HepG2 (cell line): Measurements from ENCODE around the gene YIF1B. TPM values are rescaled to one million over a fixed set of nuclear protein-coding genes. Genes with fewer than 3 reads are reported as not detected.

ENCODE experiments used
- CTCF ChIP-seq: sonication (generic); formaldehyde crosslinking; IDR thresholded peaks from 2 replicates; pipeline ENCODE4 v1.5.0; 2020; ENCODE audit warnings: mild to moderate bottlenecking, missing genetic modification reagents, moderate library complexity
- DPF2 ChIP-seq: sonication (generic); formaldehyde crosslinking; IDR thresholded peaks from 2 replicates; pipeline ENCODE4 v1.4.0; 2020; ENCODE audit warnings: mild to moderate bottlenecking, low read depth, missing genetic modification reagents, borderline replicate concordance
- EED ChIP-seq: sonication (generic); formaldehyde crosslinking; IDR thresholded peaks from 2 replicates; pipeline ENCODE4 v1.5.0; 2020; ENCODE audit warnings: mild to moderate bottlenecking, missing genetic modification reagents
- GABPA ChIP-seq, 2 experiments: IDR thresholded peaks; 2 replicates each; pipeline ENCODE4 v1.6.1; 2011 to 2016; ENCODE audit warnings: low read depth in 2 of 2, low read length in 1 of 2, missing biosample characterization in 1 of 2, missing genetic modification characterization in 1 of 2
- JUNB ChIP-seq: sonication (generic); formaldehyde crosslinking; IDR thresholded peaks from 2 replicates; pipeline ENCODE4 v1.8.0; 2022; ENCODE audit warnings: missing genetic modification reagents, mild to moderate bottlenecking, borderline replicate concordance
- MAFF ChIP-seq: IDR thresholded peaks from 2 replicates; pipeline ENCODE4 v1.6.1; 2011; ENCODE audit warnings: low read depth, low read length, improper control_type of control experiment
- MXD4 ChIP-seq: IDR thresholded peaks from 2 replicates; pipeline ENCODE4 v1.6.1; 2016; ENCODE audit warnings: mild to moderate bottlenecking, missing biosample characterization, missing genetic modification reagents
- MYC ChIP-seq: sonication (generic); formaldehyde crosslinking; IDR thresholded peaks from 2 replicates; pipeline ENCODE4 v1.9.0; 2021; ENCODE audit warnings: missing genetic modification reagents, borderline replicate concordance
- RERE ChIP-seq: IDR thresholded peaks from 2 replicates; pipeline ENCODE4 v1.6.1; 2016; ENCODE audit warnings: low read depth, missing genetic modification reagents, missing compliant biosample characterization
- THAP7 ChIP-seq: sonication (generic); formaldehyde crosslinking; IDR thresholded peaks from 2 replicates; pipeline ENCODE4 v1.8.1; 2023; ENCODE audit warnings: mild to moderate bottlenecking, missing genetic modification reagents
- THAP9 ChIP-seq: sonication (generic); formaldehyde crosslinking; IDR thresholded peaks from 2 replicates; pipeline ENCODE4; 2020; ENCODE audit warnings: missing genetic modification reagents, mild to moderate bottlenecking, borderline replicate concordance
- TOPORS ChIP-seq: sonication (generic); formaldehyde crosslinking; IDR thresholded peaks from 2 replicates; pipeline ENCODE4 v1.8.0; 2023; ENCODE audit warnings: mild to moderate bottlenecking, missing genetic modification reagents
- ZFP82 ChIP-seq: sonication (generic); formaldehyde crosslinking; IDR thresholded peaks from 2 replicates; pipeline ENCODE4 v1.5.1; 2020; ENCODE audit warnings: mild to moderate bottlenecking, missing genetic modification reagents, borderline replicate concordance
- ZNF12 ChIP-seq: sonication (generic); formaldehyde crosslinking; IDR thresholded peaks from 2 replicates; pipeline ENCODE4 v1.5.0; 2020; ENCODE audit warnings: missing genetic modification reagents
- ZNF337 ChIP-seq: sonication (generic); formaldehyde crosslinking; IDR thresholded peaks from 2 replicates; pipeline ENCODE4 v1.5.1; 2020; ENCODE audit warnings: missing genetic modification reagents, low read depth, mild to moderate bottlenecking, borderline replicate concordance
- ZNF350 ChIP-seq: sonication (generic); formaldehyde crosslinking; IDR thresholded peaks from 2 replicates; pipeline ENCODE4 v1.4.0; 2020; ENCODE audit warnings: mild to moderate bottlenecking, low read depth, missing genetic modification reagents, borderline replicate concordance
- ZNF577 ChIP-seq: sonication (generic); formaldehyde crosslinking; IDR thresholded peaks from 2 replicates; pipeline ENCODE4 v1.4.0; 2020; ENCODE audit warnings: mild to moderate bottlenecking, low read depth, missing genetic modification reagents, borderline replicate concordance
- polyA plus RNA-seq, 8 experiments: library from polyadenylated mRNA; depleted of rRNA in 3 of 8; stranded (reverse) in 7 of 8; unstranded in 1 of 8; fragments of >200 nt; fragmentation: Illumina TruSeq in 4 of 8; extraction: Trizol in 4 of 8; gene quantifications; 2 replicates each; pipeline versions ENCODE4 v1.2.1 to v1.2.3, GENCODE V29; 2011 to 2016; ENCODE audit warnings: low read depth in 4 of 8, missing spikeins in 1 of 8, mixed read lengths in 1 of 8; ENCODE audit not compliant: insufficient read depth in 1 of 8
- total RNA-seq, 5 experiments: library from RNA; depleted of rRNA; stranded (reverse); fragments of >200 nt; fragmentation: Illumina TruSeq; extraction: Trizol; gene quantifications; 2 replicates each; pipeline ENCODE4 v1.2.3, GENCODE V29; 2016; ENCODE audit warnings: low read depth in 1 of 5

Gene YIF1B
- total and polyA plus RNA-seq, 2 of the 13 experiments (the other 11 are each of a cell fraction or from before 2014, with no cell fraction given), result 41.4 to 85.2 TPM

GRCh38 chr19:38315657-38316476 is at the start of gene YIF1B (continued):
- TF ChIP-seq THAP7 (CRISPR knock-in tag) (no peak), ZNF337 (CRISPR knock-in tag) (no peak), ZNF12 (CRISPR knock-in tag) (no peak), JUNB (CRISPR knock-in tag) (no peak), RERE (CRISPR knock-in tag) (no peak), MXD4 (no peak), THAP9 (CRISPR knock-in tag) (no peak), DPF2 (CRISPR knock-in tag) (no peak), MYC (CRISPR knock-in tag) (peak; percentile 14; the same call in 1 of the 2 replicates), EED (no peak), GABPA (IDR thresholded peaks at IDR 0.05; ENCODE audit: low read depth, low read length) (no peak), GABPA (CRISPR knock-in tag; IDR thresholded peaks at IDR 0.05; ENCODE audit: low read depth) (no peak), CTCF (CRISPR knock-in tag) (0 out of 2 replicates have a peak, but pooled peaks have one; percentile 4), MAFF (no peak), ZNF350 (CRISPR knock-in tag) (no peak), TOPORS (CRISPR knock-in tag) (no peak), ZFP82 (CRISPR knock-in tag) (no peak), ZNF577 (CRISPR knock-in tag) (no peak)
